Pancreas (tissue), 10 donors: ENCODE data around the gene PFDN4. TPM values are rescaled to one million over a fixed set of nuclear protein-coding genes. Genes with fewer than 3 reads are reported as not detected.

Source experiments
- ATAC-seq, 4 donors: fragments of 200-7000 bp; cut with Tn5 transposase; one replicate each; pipeline versions ENCODE4 v1.8.0 to v1.9.1; 2020; ENCODE audit warnings: mild to moderate bottlenecking in 4 of 4, moderate library complexity in 4 of 4
- DNase-seq, 6 donors: peaks; one replicate each; pipeline ENCODE4 v3.0.0-alpha.2; 2020
- FAIRE-seq: peaks from 2 replicates; lab custom pipeline; 2012; peaks lifted over from hg19 to GRCh38; lab: Jason Lieb, UNC
- H3K27ac ChIP-seq, 4 donors: fragments of 200-600 bp; sonication (generic); 1 replicate in 3 of 4; 2 replicates in 1 of 4; pipeline versions ENCODE4 v1.5.0 to v1.8.0; 2020
- H3K27me3 ChIP-seq, 4 donors: fragments of 200-600 bp; one replicate each; pipeline ENCODE4 v1.8.0; 2021
- H3K36me3 ChIP-seq, 3 donors: fragments of 200-600 bp; sonication (generic) in 1 of 3; one replicate each; pipeline versions ENCODE4 v1.5.0 to v1.8.0; 2020 to 2021
- H3K4me1 ChIP-seq, 3 donors: fragments of 200-600 bp; one replicate each; pipeline ENCODE4 v1.8.0; 2021
- H3K4me3 ChIP-seq, 4 donors: fragments of 200-600 bp; sonication (generic) in 2 of 4; one replicate each; pipeline versions ENCODE4 v1.5.0 to v1.8.0; 2020 to 2021
- H3K9me3 ChIP-seq, 4 donors: fragments of 200-600 bp; one replicate each; pipeline ENCODE4 v1.8.0; 2021
- WGBS, 2 donors: extraction: QIAGEN DNeasy Blood & Tissue Kit; methylation state at CpG; one replicate each; pipeline ENCODE4 v1.1.7; 2013; 5-methylcytosine and 5-hydroxymethylcytosine counted together
- intact Hi-C, 3 donors: fragments of 100-400 bp; cut with DNase I; formaldehyde crosslinking; loops; one replicate each; pipeline versions ENCODE4 v1.11.1 to v1.14.2; 2022
- polyA plus RNA-seq, 2 donors: library from polyadenylated mRNA; stranded (reverse); fragments of 200-250 nt; gene quantifications; one replicate each; pipeline ENCODE4 v1.2.3, GENCODE V29; 2013
- total RNA-seq, 6 donors: library from RNA; stranded (reverse); fragmentation: NEBNext Ultra II Directional in 4 of 6; extraction: Animal tissue kit (Norgen Biotek cat#: 25700) in 4 of 6; gene quantifications; one replicate each; pipeline versions ENCODE4 v1.2.1 to v1.2.4, GENCODE V29; 2021 to 2023
- TF ChIP-seq, protein P1 (sequence below), 4 donors: fragments of 200-600 bp; sonication (generic) in 3 of 4; IDR thresholded peaks; one replicate each; pipeline versions ENCODE4 v1.5.0 to v1.8.0; 2021; ENCODE audit warnings: antibody characterized with exemption in 4 of 4
- donor health status: healthy with polysubstance abuse.
- donor health status: DM: no; HTN: no; CAD: no; lungs with moderate emphysema.
- donor health status: DM: no; HTN: no; CAD: no.
- donor health status: control.
- donor health status: control.
- donor health status: Bipolar disorder and iron deficiency.
- donor health status: DM: yes; HTN: yes; CAD: no.
- donor health status: DM: no; HTN: no; CAD: no.
- donor health status: DM: no; HTN: no; CAD: no.
- donor health status: DM: yes; HTN: yes; CAD: no.

The PFDN4 gene
- total and polyA plus RNA-seq, 8 donors, result 7.7 to 32.9 (median 10.5) TPM

DNA sequence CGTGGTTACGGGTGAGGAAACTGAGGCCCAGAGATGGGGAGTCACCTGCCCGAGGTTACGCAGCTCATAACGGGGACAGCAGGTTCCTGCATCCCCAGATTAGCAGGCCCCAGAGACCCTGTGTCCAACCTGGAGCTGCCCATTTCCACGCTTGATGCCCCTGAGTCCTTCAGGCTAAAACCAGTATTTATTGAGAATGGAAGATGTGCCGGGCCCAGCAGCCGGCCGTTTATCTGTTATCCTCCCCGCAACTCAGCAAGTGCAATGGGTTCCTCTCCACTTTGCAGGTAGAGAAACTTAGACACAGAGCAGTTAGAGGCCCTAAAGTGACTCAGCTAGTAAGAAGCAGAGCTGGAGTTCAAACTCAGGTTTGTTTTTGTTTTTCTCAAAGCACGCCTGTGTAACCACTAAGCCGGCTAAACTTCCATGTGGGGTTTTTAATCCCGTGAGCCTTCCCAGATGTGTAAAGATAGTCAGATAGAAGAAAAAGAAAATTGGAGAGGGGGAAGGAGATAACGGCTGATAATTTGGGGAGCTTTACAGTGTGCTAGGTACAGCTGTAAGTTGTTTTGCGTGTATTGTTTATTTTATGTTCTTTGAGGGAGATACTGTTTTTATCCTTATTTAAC is 775 bp downstream of the PFDN4 start:
- TF ChIP-seq, protein P1, sequence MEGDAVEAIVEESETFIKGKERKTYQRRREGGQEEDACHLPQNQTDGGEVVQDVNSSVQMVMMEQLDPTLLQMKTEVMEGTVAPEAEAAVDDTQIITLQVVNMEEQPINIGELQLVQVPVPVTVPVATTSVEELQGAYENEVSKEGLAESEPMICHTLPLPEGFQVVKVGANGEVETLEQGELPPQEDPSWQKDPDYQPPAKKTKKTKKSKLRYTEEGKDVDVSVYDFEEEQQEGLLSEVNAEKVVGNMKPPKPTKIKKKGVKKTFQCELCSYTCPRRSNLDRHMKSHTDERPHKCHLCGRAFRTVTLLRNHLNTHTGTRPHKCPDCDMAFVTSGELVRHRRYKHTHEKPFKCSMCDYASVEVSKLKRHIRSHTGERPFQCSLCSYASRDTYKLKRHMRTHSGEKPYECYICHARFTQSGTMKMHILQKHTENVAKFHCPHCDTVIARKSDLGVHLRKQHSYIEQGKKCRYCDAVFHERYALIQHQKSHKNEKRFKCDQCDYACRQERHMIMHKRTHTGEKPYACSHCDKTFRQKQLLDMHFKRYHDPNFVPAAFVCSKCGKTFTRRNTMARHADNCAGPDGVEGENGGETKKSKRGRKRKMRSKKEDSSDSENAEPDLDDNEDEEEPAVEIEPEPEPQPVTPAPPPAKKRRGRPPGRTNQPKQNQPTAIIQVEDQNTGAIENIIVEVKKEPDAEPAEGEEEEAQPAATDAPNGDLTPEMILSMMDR (IDR thresholded peaks at IDR 0.05), result no peak
- peak; percentile 1 to 23 (median 12) for ATAC-seq
- H3K27ac ChIP-seq, result peak overlapping the region in 3 of 4 donors; percentile 96 to 99 (median 98)
- no peak for DNase-seq
- H3K4me3 ChIP-seq, result peak overlapping the region; percentile 91 to 98 (median 96)
- H3K27me3 ChIP-seq, result no peaks in the 10 kb centered on the region
- no peaks in the 10 kb centered on the region for H3K9me3 ChIP-seq
- 1 to 2% methylated on average over 15 of the region's 15 CpGs for WGBS, 2 donors
- no peak for FAIRE-seq
- peaks cover 0 to 12% (median 0%) of the 10 kb centered on the region in 3 donors for H3K4me1 ChIP-seq
- intact Hi-C loops, result loop anchor here in 1 of 3 donors (5.0 kb wide), 1 partner anchor 429 kb away; no protein-coding TSS in a partner anchor
- no peaks in the 10 kb centered on the region for H3K36me3 ChIP-seq

DNA sequence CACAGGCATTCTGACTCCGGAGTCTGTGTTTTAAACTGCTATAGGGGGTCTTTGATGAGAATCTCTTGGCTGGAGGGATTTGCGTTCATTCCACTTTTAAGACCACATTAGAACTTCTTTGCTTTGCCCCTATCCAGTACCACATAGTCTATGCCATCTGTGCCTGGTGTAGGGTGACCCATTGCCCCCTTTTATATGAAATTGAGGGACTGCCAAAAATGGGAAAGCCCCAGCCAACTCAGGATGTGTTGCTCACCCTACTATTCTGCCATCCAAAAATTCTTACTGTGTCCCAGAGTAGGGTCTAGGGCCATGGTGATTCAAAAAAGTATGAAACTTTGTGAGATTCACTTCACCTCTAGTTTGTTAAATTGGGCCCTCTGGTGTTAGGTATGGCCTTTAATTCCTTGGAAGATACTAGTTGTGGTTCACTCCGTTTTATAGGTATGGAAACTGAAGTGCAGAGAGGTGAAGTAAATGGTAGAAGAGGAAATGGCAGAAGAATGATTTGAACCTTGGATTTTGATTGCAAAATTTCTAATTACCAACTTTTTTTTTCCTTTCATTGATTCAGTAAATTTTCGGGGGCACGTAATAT is 1.4 kb downstream of the PFDN4 start:
- DNase-seq, result no peak
- Histone ChIP-seq H3K27me3 (no peaks in the 10 kb centered on the region), H3K36me3 (no peaks in the 10 kb centered on the region), H3K4me3 (peak overlapping the region in 2 of 4 donors; percentile 98), H3K4me1 (peaks cover 0 to 12% (median 0%) of the 10 kb centered on the region in 3 donors), H3K27ac (no peak overlapping the region), H3K9me3 (no peaks in the 10 kb centered on the region)
- TF ChIP-seq, protein P1 (IDR thresholded peaks at IDR 0.05), result no peak
- no peak for FAIRE-seq
- intact Hi-C loops, result loop anchor here in 1 of 3 donors (5.0 kb wide), 1 partner anchor 428 kb away; no protein-coding TSS in a partner anchor
- 72 to 73% methylated on average over 5 of the region's 5 CpGs for WGBS, 2 donors
- ATAC-seq, result no peak

- 76 to 92% methylated on average over 1 of the region's 1 CpG for WGBS, 2 donors
- Histone ChIP-seq H3K27ac (no peak overlapping the region), H3K4me1 (peaks cover 0 to 12% (median 0%) of the 10 kb centered on the region in 3 donors), H3K4me3 (no peak overlapping the region), H3K27me3 (no peaks in the 10 kb centered on the region), H3K36me3 (no peaks in the 10 kb centered on the region), H3K9me3 (no peaks in the 10 kb centered on the region)
- FAIRE-seq, result no peak
- intact Hi-C loops, result no loop called here
- TF ChIP-seq, protein P1 (IDR thresholded peaks at IDR 0.05), result no peak
- ATAC-seq, result no peak
- DNase-seq, result no peak
These were observed 4.3 kb downstream of the PFDN4 start for GRCh38 chr20:54212226-54212625.

- intact Hi-C loops, result no loop called here
- ATAC-seq (no peak), FAIRE-seq (no peak), DNase-seq (no peak)
- H3K27ac ChIP-seq, result no peak overlapping the region
- no peaks in the 10 kb centered on the region for H3K27me3 ChIP-seq
- H3K4me3 ChIP-seq, result no peak overlapping the region
- no peaks in the 10 kb centered on the region for H3K9me3 ChIP-seq
- no peaks in the 10 kb centered on the region for H3K36me3 ChIP-seq
- WGBS, 2 donors, result 89 to 90% methylated on average over 3 of the region's 3 CpGs
- H3K4me1 ChIP-seq, result peaks cover 0 to 12% (median 0%) of the 10 kb centered on the region in 3 donors
- TF ChIP-seq, protein P1 (IDR thresholded peaks at IDR 0.05), result no peak
These were observed 5.0 kb downstream of the PFDN4 start for GRCh38 chr20:54212871-54213270.

DNA sequence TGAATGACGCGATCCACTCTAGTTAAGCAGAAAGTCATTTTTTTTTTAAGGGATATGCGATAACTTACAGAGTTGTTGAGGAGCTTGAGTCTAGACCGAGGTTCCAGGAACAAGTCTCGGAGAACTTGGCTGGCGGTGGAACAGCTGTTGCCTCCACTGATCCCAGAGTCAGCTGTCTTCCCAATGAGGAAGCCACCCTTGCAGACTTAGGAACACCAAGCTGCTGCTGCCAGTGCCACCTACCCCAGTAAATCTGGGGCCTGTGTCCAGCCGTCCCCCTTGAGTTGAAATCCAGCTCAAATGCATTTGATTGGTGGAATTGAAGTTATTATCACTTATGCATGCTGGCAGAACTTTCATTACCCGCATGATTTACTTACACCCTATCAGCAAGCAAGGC is 6.7 kb downstream of the PFDN4 start:
- Histone ChIP-seq H3K36me3 (no peaks in the 10 kb centered on the region), H3K27ac (no peak overlapping the region), H3K4me3 (no peak overlapping the region), H3K9me3 (no peaks in the 10 kb centered on the region), H3K27me3 (no peaks in the 10 kb centered on the region), H3K4me1 (peaks cover 0 to 4% (median 0%) of the 10 kb centered on the region in 3 donors)
- WGBS, 2 donors, result 87 to 92% methylated on average over 8 of the region's 8 CpGs
- DNase-seq, result no peak
- no peak for FAIRE-seq
- no peak for ATAC-seq
- TF ChIP-seq, protein P1 (IDR thresholded peaks at IDR 0.05), result no peak
- intact Hi-C loops, result no loop called here
